Activated naive CD4-positive, alpha-beta T cell treated with anti-CD3 and anti-CD28 coated beads, Interleukin-2, amount 50 U/mL, for 16 hours (primary cell): ENCODE data around the gene G2E3.
"Not testable (repeated sequence)": the region's sequence is repeated elsewhere in the genome, so short reads cannot be mapped to it uniquely, and the experiment has no call there.

Experiments used
- DNase-seq: peaks from one replicate; pipeline ENCODE4 v3.0.0-alpha.2; 2020

G2E3 gene

GRCh38 chr14:30558675-30559555, at the start of gene G2E3:
Gene G2E3, plus strand, starts transcription at chr14:30559158. Its CDS starts 21,922 bp downstream, at chr14:30581080.
- peak; percentile 91 for DNase-seq

GRCh38 chr14:30517737-30518136, 41.2 kb upstream of the G2E3 start:
- no peak for DNase-seq

GRCh38 chr14:30518867-30519560, 39.9 kb upstream of the G2E3 start:
- no peak for DNase-seq

GRCh38 chr14:30519961-30520360, 39.0 kb upstream of the G2E3 start:
- DNase-seq, result no peak

GRCh38 chr14:30520536-30520935, 38.4 kb upstream of the G2E3 start:
- DNase-seq, result no peak

- DNase-seq, result no peak
These were observed 36.8 kb upstream of the G2E3 start for GRCh38 chr14:30521899-30522736.

- DNase-seq, result no peak
These were observed 33.1 kb upstream of the G2E3 start for GRCh38 chr14:30525833-30526232.

- DNase-seq, result no peak
These were observed 31.8 kb upstream of the G2E3 start for GRCh38 chr14:30527196-30527595.

GRCh38 chr14:30528119-30528518, 30.8 kb upstream of the G2E3 start:
- no peak for DNase-seq

GRCh38 chr14:30528778-30529642, 29.9 kb upstream of the G2E3 start:
- no peak for DNase-seq

- no peak for DNase-seq
These were observed 26.7 kb upstream of the G2E3 start for GRCh38 chr14:30532264-30532663.

- no peak for DNase-seq
These were observed 25.8 kb upstream of the G2E3 start for GRCh38 chr14:30533126-30533525.

GRCh38 chr14:30541318-30541717, 17.6 kb upstream of the G2E3 start:
- DNase-seq, result no peak

GRCh38 chr14:30546735-30547134, 12.2 kb upstream of the G2E3 start:
- DNase-seq, result not testable (repeated sequence)

- DNase-seq, result no peak
These were observed 11.4 kb upstream of the G2E3 start for GRCh38 chr14:30547388-30548048.

GRCh38 chr14:30550335-30550734, 8.6 kb upstream of the G2E3 start:
- no peak for DNase-seq

GRCh38 chr14:30551460-30551859, 7.5 kb upstream of the G2E3 start:
- DNase-seq, result no peak

- no peak for DNase-seq
These were observed 5.5 kb upstream of the G2E3 start for GRCh38 chr14:30553311-30553989.

GRCh38 chr14:30558362-30558674, 640 bp upstream of the G2E3 start:
- DNase-seq, result no peak

- DNase-seq, result no peak
These were observed 707 bp downstream of the G2E3 start for GRCh38 chr14:30559638-30560091.

- no peak for DNase-seq
These were observed 1.6 kb downstream of the G2E3 start for GRCh38 chr14:30560581-30560980.
